Measurements from ENCODE around the gene CLTRN. TPM values are rescaled to one million over a fixed set of nuclear protein-coding genes. Genes with fewer than 3 reads are reported as not detected.

The CLTRN gene
- total RNA-seq, 2 donors from 2014 or later = 0.28 to 0.70 TPM

- no peaks in the 10 kb centered on the region for H3K27me3 ChIP-seq
- H3K27ac ChIP-seq = peak overlapping the region in 1 of 2 donors; percentile 63
- no peaks in the 10 kb centered on the region for H3K4me1 ChIP-seq
- H3K36me3 ChIP-seq = no peaks in the 10 kb centered on the region
- H3K9me3 ChIP-seq = no peaks in the 10 kb centered on the region
- TF ChIP-seq, protein P1, sequence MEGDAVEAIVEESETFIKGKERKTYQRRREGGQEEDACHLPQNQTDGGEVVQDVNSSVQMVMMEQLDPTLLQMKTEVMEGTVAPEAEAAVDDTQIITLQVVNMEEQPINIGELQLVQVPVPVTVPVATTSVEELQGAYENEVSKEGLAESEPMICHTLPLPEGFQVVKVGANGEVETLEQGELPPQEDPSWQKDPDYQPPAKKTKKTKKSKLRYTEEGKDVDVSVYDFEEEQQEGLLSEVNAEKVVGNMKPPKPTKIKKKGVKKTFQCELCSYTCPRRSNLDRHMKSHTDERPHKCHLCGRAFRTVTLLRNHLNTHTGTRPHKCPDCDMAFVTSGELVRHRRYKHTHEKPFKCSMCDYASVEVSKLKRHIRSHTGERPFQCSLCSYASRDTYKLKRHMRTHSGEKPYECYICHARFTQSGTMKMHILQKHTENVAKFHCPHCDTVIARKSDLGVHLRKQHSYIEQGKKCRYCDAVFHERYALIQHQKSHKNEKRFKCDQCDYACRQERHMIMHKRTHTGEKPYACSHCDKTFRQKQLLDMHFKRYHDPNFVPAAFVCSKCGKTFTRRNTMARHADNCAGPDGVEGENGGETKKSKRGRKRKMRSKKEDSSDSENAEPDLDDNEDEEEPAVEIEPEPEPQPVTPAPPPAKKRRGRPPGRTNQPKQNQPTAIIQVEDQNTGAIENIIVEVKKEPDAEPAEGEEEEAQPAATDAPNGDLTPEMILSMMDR (IDR thresholded peaks at IDR 0.05) = no peak
- H3K4me3 ChIP-seq = peak overlapping the region in 1 of 2 donors; percentile 3
- no peak for DNase-seq (ENCODE audit: low spot score)
These were observed 66.6 kb downstream of the CLTRN start for GRCh38 chrX:15598026-15598425.

GRCh38 chrX:15594371-15594770 is 70.2 kb downstream of the CLTRN start:
- Histone ChIP-seq H3K9me3 (no peaks in the 10 kb centered on the region), H3K27me3 (no peaks in the 10 kb centered on the region), H3K36me3 (no peaks in the 10 kb centered on the region), H3K4me3 (no peak overlapping the region), H3K27ac (no peak overlapping the region), H3K4me1 (no peaks in the 10 kb centered on the region)
- TF ChIP-seq, protein P1 (IDR thresholded peaks at IDR 0.05) = no peak
- no peak for DNase-seq (ENCODE audit: low spot score)

DNA sequence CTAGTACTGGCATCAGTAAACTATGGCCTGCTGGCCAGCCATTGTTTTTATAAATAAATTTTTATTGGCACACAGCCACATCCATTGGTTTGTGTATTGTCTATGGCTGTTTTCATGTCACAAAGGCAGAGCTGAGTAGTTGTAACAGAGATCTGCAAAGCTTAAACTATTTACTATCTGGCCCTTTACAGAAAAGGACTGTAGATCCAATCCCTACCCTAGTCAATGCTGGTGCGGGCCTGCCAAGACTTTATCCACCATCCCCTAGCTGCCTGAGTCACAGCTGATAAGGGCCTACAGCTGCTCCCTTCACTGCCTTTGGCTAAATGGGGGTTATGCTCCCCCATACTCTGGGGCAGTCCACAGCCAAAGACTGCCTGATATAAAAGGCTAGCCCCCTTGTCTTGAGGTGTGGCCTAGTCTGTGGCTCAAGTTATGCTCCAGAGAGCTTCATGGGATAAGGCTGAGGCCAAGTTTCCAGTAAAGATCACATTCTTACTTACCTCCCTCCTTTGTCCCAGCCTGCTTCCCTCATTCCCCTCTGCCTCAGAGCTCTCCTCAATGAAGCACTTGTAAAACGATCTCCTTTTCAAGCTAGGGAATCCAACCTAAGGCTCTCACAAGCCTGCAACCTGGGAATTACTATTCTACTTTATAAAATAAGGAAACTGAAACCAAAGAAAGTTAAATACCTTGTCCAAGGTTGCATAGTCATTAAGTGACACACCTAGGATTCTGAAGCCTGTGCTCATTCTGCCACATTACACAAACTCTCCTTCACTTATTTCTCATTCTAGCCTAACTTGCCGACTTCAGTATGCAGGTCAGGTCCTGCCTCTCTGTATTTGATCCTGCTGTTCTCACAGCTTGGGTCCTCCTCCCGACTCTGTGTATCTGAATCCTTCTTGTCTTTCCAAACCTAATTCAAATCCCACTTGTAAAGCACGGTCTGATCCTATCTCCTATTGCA is 84.5 kb downstream of the CLTRN start:
- TF ChIP-seq, protein P1 (IDR thresholded peaks at IDR 0.05) = no peak
- peak overlapping the region; percentile 3 to 27 for H3K27ac ChIP-seq
- DNase-seq (ENCODE audit: low spot score) = no peak

More for the DNA sequence above, 84.5 kb downstream of the CLTRN start:
- H3K36me3 ChIP-seq = peaks cover 4% of the 10 kb centered on the region
- no peaks in the 10 kb centered on the region for H3K27me3 ChIP-seq
- peaks cover 0 to 7% of the 10 kb centered on the region in 2 donors for H3K4me1 ChIP-seq
- H3K9me3 ChIP-seq = no peaks in the 10 kb centered on the region
- H3K4me3 ChIP-seq = no peak overlapping the region

Other genes starting within 250 kb of the CLTRN start
- gene PIR, start 171.5 kb downstream of the CLTRN start, total RNA-seq = 10 to 100 TPM; 14.3 to 19.2 TPM
- gene BMX, start 164.0 kb downstream of the CLTRN start, total RNA-seq = 10 to 100 TPM; 12.9 to 20.1 TPM
- gene ACE2, start 63.8 kb downstream of the CLTRN start, total RNA-seq = 10 to 100 TPM; 15.2 to 26.1 TPM
- 1 to 10 TPM; 6.4 to 8.6 TPM for gene CA5B, start 73.5 kb upstream of the CLTRN start, total RNA-seq
- 1 to 10 TPM; 4.0 to 6.1 TPM for gene ZRSR2, start 125.7 kb upstream of the CLTRN start, total RNA-seq
- gene AP1S2, start 190.0 kb upstream of the CLTRN start, total RNA-seq = 100 to 1,000 TPM; 101 to 184 TPM